PFSK-1 (cell line): Measurements from ENCODE around the gene CST11.

Source experiments
- FOXP2 ChIP-seq: optimal IDR thresholded peaks from 2 replicates; pipeline ENCODE3; 2011; ENCODE audit warnings: borderline replicate concordance, control low read depth, inconsistent platforms; ENCODE audit not compliant: insufficient read depth; ENCODE audit errors: extremely low read length, extremely low read depth
- POLR2AphosphoS5 ChIP-seq: IDR thresholded peaks from 2 replicates; pipeline ENCODE4 v1.6.1; 2012; ENCODE audit warnings: low read depth, mild to moderate bottlenecking, control low read depth, low read length, moderate library complexity
- REST ChIP-seq, 2 experiments: IDR thresholded peaks; 2 replicates each; pipeline versions ENCODE4 v1.6.1 to v1.8.0; 2011 to 2012; ENCODE audit warnings: low read depth in 2 of 2, low read length in 2 of 2, control low read depth in 1 of 2, inconsistent platforms in 1 of 2, mild to moderate bottlenecking in 1 of 2, moderate library complexity in 1 of 2; ENCODE audit not compliant: insufficient read depth in 1 of 2
- SIN3A ChIP-seq: IDR thresholded peaks from 2 replicates; pipeline ENCODE4 v1.6.1; 2012; ENCODE audit warnings: mild to moderate bottlenecking, low read length, moderate library complexity, borderline replicate concordance; ENCODE audit not compliant: insufficient read depth
- TAF1 ChIP-seq: IDR thresholded peaks from 2 replicates; pipeline ENCODE4 v1.6.1; 2012; ENCODE audit warnings: low read length, control low read depth, borderline replicate concordance; ENCODE audit not compliant: insufficient read depth

Gene CST11

GRCh38 chr20:23438661-23439060, 14.0 kb downstream of the CST11 start:
- TF ChIP-seq SIN3A: no peak
- TF ChIP-seq TAF1: no peak
- no peak for TF ChIP-seq POLR2AphosphoS5

- no peak for TF ChIP-seq SIN3A
- TF ChIP-seq TAF1: no peak
- TF ChIP-seq FOXP2: no peak
- no peak for TF ChIP-seq REST (IDR thresholded peaks at IDR 0.05; ENCODE audit: insufficient read depth in 1 of 2, low read depth in 2 of 2, low read length in 2 of 2)
- TF ChIP-seq POLR2AphosphoS5: no peak
Measured at GRCh38 chr20:23437126-23437899, 15.4 kb downstream of the CST11 start.

GRCh38 chr20:23436681-23437080, 16.0 kb downstream of the CST11 start:
- TF ChIP-seq REST (IDR thresholded peaks at IDR 0.05; ENCODE audit: insufficient read depth in 1 of 2, low read depth in 2 of 2, low read length in 2 of 2) (no peak), FOXP2 (no peak)

GRCh38 chr20:23435626-23436539, 16.8 kb downstream of the CST11 start:
- TF ChIP-seq FOXP2 (no peak), REST (IDR thresholded peaks at IDR 0.05; ENCODE audit: insufficient read depth in 1 of 2, low read depth in 2 of 2, low read length in 2 of 2) (no peak), POLR2AphosphoS5 (no peak), TAF1 (no peak), SIN3A (no peak)

- no peak for TF ChIP-seq POLR2AphosphoS5
- no peak for TF ChIP-seq SIN3A
- no peak for TF ChIP-seq FOXP2
- TF ChIP-seq REST (IDR thresholded peaks at IDR 0.05; ENCODE audit: insufficient read depth in 1 of 2, low read depth in 2 of 2, low read length in 2 of 2): no peak
- no peak for TF ChIP-seq TAF1
Measured at GRCh38 chr20:23434521-23435313, 18.0 kb downstream of the CST11 start.
